C4-2B (cell line): ENCODE data around the gene KRTAP10-12.

Experiments used
- CTCF ChIP-seq: fragments of 450-650 bp; conservative IDR thresholded peaks from 2 replicates; pipeline ENCODE4 v1.5.1; 2017; ENCODE audit warnings: mild to moderate bottlenecking
- ZFX ChIP-seq: fragments of 450-650 bp; IDR thresholded peaks from 2 replicates; pipeline ENCODE4 v1.6.1; 2017

- TF ChIP-seq CTCF: no peak
- TF ChIP-seq ZFX: no peak
These were observed 4.6 kb downstream of the KRTAP10-12 start for GRCh38 chr21:44701541-44701940.
